Endothelial cell of umbilical vein (primary cell): ENCODE measurements around the gene LHX6. TPM values are rescaled to one million over a fixed set of nuclear protein-coding genes. Genes with fewer than 3 reads are reported as not detected.

Experiments
- BruUV-seq: library from RNA; stranded (reverse); fragments of 400-500 nt; replicated peaks from 2 replicates; lab custom pipeline; 2021; lab: Mats Ljungman, UMichigan
- CTCF ChIA-PET: fragments of 300-600, 350-600 bp; sonication (Branson Sonifier 250); formaldehyde crosslinking; loops from one replicate; lab custom pipeline; 2021; ENCODE audit warnings: antibody characterized with exemption, inconsistent platforms; lab: Charles Lee
- POLR2A ChIA-PET: fragments of 300-600, 350-600 bp; sonication (Branson Sonifier 250); formaldehyde crosslinking; loops from one replicate; lab custom pipeline; 2021; ENCODE audit warnings: antibody characterized with exemption, inconsistent platforms; lab: Charles Lee
- DNase-seq: peaks from one replicate; pipeline ENCODE4 v3.0.0-alpha.2; 2011; ENCODE audit warnings: low read depth, low spot score
- FAIRE-seq: peaks from 2 replicates; lab custom pipeline; 2011; peaks lifted over from hg19 to GRCh38; lab: Jason Lieb, UNC
- H2AFZ ChIP-seq: 2 replicates; pipeline ENCODE4 v1.6.0; 2012; ENCODE audit warnings: low read depth, low read length, control low read depth, inconsistent platforms
- H3K27ac ChIP-seq: 2 replicates; pipeline ENCODE4 v1.5.1; 2011; ENCODE audit warnings: low read depth, mild to moderate bottlenecking, control low read depth, low read length, moderate library complexity; ENCODE audit not compliant: insufficient read depth
- H3K27me3 ChIP-seq, 2 experiments: 2 replicates each; pipeline versions ENCODE4 v1.6.0 to v1.6.1; 2011; ENCODE audit warnings: low read length in 2 of 2, mixed read lengths in 1 of 2; ENCODE audit not compliant: control insufficient read depth in 2 of 2, insufficient read depth in 2 of 2
- H3K36me3 ChIP-seq, 2 experiments: 2 replicates in 1 of 2; 3 replicates in 1 of 2; pipeline ENCODE4 v1.5.1; 2011; ENCODE audit warnings: low read length in 2 of 2, mild to moderate bottlenecking in 1 of 2, moderate library complexity in 1 of 2; ENCODE audit not compliant: control insufficient read depth in 2 of 2, insufficient read depth in 2 of 2; ENCODE audit errors: extremely low read depth in 1 of 2
- H3K4me1 ChIP-seq: 3 replicates; pipeline ENCODE4 v1.5.1; 2011; ENCODE audit warnings: mild to moderate bottlenecking, low read length; ENCODE audit not compliant: control insufficient read depth, insufficient read depth; ENCODE audit errors: extremely low read depth
- H3K4me2 ChIP-seq: 2 replicates; pipeline ENCODE4 v1.6.1; 2011; ENCODE audit warnings: low read length, control low read depth, mixed read lengths; ENCODE audit not compliant: insufficient read depth
- H3K4me3 ChIP-seq, 3 experiments: fragments of 200-600 bp in 1 of 3; sonication (generic), shearing (Covaris generic) in 1 of 3; replicated peaks in 1 of 3; 2 replicates each; pipeline ENCODE4 v1.5.1; 2011 to 2016; ENCODE audit warnings: control low read depth in 3 of 3, low read length in 3 of 3, mild to moderate bottlenecking in 2 of 3, inconsistent platforms in 1 of 3, low read depth in 1 of 3, moderate library complexity in 1 of 3; ENCODE audit not compliant: insufficient read depth in 1 of 3
- H3K79me2 ChIP-seq: 2 replicates; pipeline ENCODE4 v1.6.0; 2012; ENCODE audit warnings: low read length, inconsistent platforms; ENCODE audit not compliant: control insufficient read depth, insufficient read depth
- H3K9ac ChIP-seq: replicated peaks from 2 replicates; pipeline ENCODE3; 2011; ENCODE audit warnings: low read length, control low read depth; ENCODE audit not compliant: insufficient read depth; ENCODE audit errors: extremely low read depth
- H3K9me1 ChIP-seq: replicated peaks from 3 replicates; pipeline ENCODE4 v1.6.0; 2011; ENCODE audit warnings: mild to moderate bottlenecking, low read length; ENCODE audit not compliant: control insufficient read depth, insufficient read depth; ENCODE audit errors: extremely low read depth
- H3K9me3 ChIP-seq: replicated peaks from 2 replicates; pipeline ENCODE4 v1.5.1; 2012; ENCODE audit warnings: low read length, inconsistent platforms; ENCODE audit not compliant: control insufficient read depth, insufficient read depth
- H4K20me1 ChIP-seq: replicated peaks from 2 replicates; pipeline ENCODE3; 2011; ENCODE audit warnings: mild to moderate bottlenecking, low read length; ENCODE audit not compliant: control insufficient read depth, insufficient read depth; ENCODE audit errors: extremely low read depth
- EZH2 ChIP-seq: IDR thresholded peaks from 2 replicates; pipeline ENCODE4 v1.6.1; 2012; ENCODE audit warnings: borderline replicate concordance, low read depth, mild to moderate bottlenecking, moderate library complexity, low read length, inconsistent platforms; ENCODE audit not compliant: severe bottlenecking
- FOS ChIP-seq: IDR thresholded peaks from 2 replicates; pipeline ENCODE4 v1.6.1; 2011; ENCODE audit warnings: mild to moderate bottlenecking, low read length, moderate library complexity, borderline replicate concordance; ENCODE audit not compliant: insufficient read depth
- GATA2 ChIP-seq: IDR thresholded peaks from 2 replicates; pipeline ENCODE4 v1.7.0; 2011; ENCODE audit warnings: low read depth, mild to moderate bottlenecking, moderate library complexity, mixed read lengths, low read length; ENCODE audit not compliant: insufficient read length, insufficient read depth
- JUN ChIP-seq: IDR thresholded peaks from 2 replicates; pipeline ENCODE4 v1.6.1; 2011; ENCODE audit warnings: borderline replicate concordance, low read depth; ENCODE audit not compliant: insufficient read length, insufficient read depth
- MYC ChIP-seq: IDR thresholded peaks from one replicate; pipeline ENCODE4 v1.6.1; 2011; ENCODE audit warnings: mild to moderate bottlenecking, low read depth, low read length
- POLR2A ChIP-seq: IDR thresholded peaks from 2 replicates; pipeline ENCODE4 v1.6.1; 2012; ENCODE audit warnings: low read depth, mild to moderate bottlenecking, control low read depth, low read length
- POLR2AphosphoS5 ChIP-seq: IDR thresholded peaks from 2 replicates; pipeline ENCODE4 v1.6.1; 2012; ENCODE audit warnings: low read depth, mild to moderate bottlenecking, control low read depth, low read length, moderate library complexity; ENCODE audit not compliant: insufficient read depth
- dilution Hi-C: fragments of 300-500 bp; cut with MboI; formaldehyde crosslinking; loops from one replicate; pipeline ENCODE4 v1.15.0; 2019; ENCODE audit warnings: low sequenced_read_pairs; ENCODE audit not compliant: extremely low pct_ligation_motif_present
- intact Hi-C: fragments of 100-400 bp; cut with micrococcal nuclease; formaldehyde crosslinking; loops from one replicate; pipeline ENCODE4 v1.10.0; 2022
- polyA plus RNA-seq, 4 experiments: library from polyadenylated mRNA; depleted of rRNA in 3 of 4; stranded (reverse) in 3 of 4; unstranded in 1 of 4; fragments of >200 nt; gene quantifications; 2 replicates each; pipeline versions ENCODE4 v1.2.1 to v1.2.3, GENCODE V29; 2011 to 2012; ENCODE audit warnings: missing spikeins in 1 of 4
- total RNA-seq: library from RNA; stranded (reverse); gene quantifications from 2 replicates; pipeline ENCODE4 v1.2.3, GENCODE V29; 2021
- TF ChIP-seq, protein P1 (sequence below), 2 donors: IDR thresholded peaks; 1 replicate in 1 of 2; 2 replicates in 1 of 2; pipeline ENCODE4 v1.5.1; 2011; ENCODE audit warnings: low read length in 2 of 2, mild to moderate bottlenecking in 2 of 2, moderate library complexity in 2 of 2, control low read depth in 1 of 2, inconsistent platforms in 1 of 2, low read depth in 1 of 2; ENCODE audit not compliant: insufficient read depth in 1 of 2; ENCODE audit errors: extremely low read depth in 1 of 2
- TF ChIP-seq, protein P2 (sequence below): IDR thresholded peaks from 2 replicates; pipeline ENCODE4 v1.6.1; 2011; ENCODE audit not compliant: insufficient read depth, insufficient read length

The LHX6 gene
- total and polyA plus RNA-seq, 2 donors (not counting 3 experiments of a cell fraction or from before 2014, with no cell fraction given), result 2.4 to 18.4 TPM

DNA sequence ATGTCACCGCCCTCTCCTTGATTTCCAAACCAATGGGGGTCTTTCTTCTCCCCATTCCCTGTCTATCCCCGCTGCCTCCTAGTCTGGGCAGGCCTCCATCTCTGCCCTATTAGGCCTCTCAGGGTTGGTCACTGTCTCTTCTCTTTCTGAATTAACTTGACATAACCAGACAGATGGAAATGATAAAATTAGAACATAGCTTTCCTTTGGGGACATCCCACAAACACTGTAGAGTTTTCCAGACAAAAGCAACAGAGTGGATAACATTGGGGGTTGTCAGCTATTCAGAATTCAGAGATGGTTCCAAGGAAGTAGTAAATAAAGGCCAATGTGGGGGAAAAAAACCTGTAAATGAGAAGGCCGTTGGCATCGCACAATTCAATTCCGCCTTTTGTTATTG, 24.7 kb downstream of the LHX6 start:
- TF ChIP-seq GATA2 (no peak), POLR2AphosphoS5 (no peak), FOS (no peak), MYC (no peak), POLR2A (no peak), JUN (no peak), EZH2 (no peak)
- TF ChIP-seq, protein P1, sequence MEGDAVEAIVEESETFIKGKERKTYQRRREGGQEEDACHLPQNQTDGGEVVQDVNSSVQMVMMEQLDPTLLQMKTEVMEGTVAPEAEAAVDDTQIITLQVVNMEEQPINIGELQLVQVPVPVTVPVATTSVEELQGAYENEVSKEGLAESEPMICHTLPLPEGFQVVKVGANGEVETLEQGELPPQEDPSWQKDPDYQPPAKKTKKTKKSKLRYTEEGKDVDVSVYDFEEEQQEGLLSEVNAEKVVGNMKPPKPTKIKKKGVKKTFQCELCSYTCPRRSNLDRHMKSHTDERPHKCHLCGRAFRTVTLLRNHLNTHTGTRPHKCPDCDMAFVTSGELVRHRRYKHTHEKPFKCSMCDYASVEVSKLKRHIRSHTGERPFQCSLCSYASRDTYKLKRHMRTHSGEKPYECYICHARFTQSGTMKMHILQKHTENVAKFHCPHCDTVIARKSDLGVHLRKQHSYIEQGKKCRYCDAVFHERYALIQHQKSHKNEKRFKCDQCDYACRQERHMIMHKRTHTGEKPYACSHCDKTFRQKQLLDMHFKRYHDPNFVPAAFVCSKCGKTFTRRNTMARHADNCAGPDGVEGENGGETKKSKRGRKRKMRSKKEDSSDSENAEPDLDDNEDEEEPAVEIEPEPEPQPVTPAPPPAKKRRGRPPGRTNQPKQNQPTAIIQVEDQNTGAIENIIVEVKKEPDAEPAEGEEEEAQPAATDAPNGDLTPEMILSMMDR (IDR thresholded peaks at IDR 0.05; ENCODE audit: extremely low read depth in 1 of 2, insufficient read depth in 1 of 2, low read depth in 1 of 2, low read length in 2 of 2), result no peak
- TF ChIP-seq, protein P2, sequence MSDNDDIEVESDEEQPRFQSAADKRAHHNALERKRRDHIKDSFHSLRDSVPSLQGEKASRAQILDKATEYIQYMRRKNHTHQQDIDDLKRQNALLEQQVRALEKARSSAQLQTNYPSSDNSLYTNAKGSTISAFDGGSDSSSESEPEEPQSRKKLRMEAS, result no peak
- no peak for FAIRE-seq

More for the DNA sequence above, 24.7 kb downstream of the LHX6 start:
- intact Hi-C loops (no loop called here), dilution Hi-C loops (no loop called here)
- no peak overlapping the region for H2AFZ ChIP-seq
- H3K9ac ChIP-seq, result no peak overlapping the region
- BruUV-seq, result no TSS peak
- H3K4me2 ChIP-seq, result no peak overlapping the region
- POLR2A ChIA-PET, result no interaction called here
- no peaks in the 10 kb centered on the region for H3K9me3 ChIP-seq
- CTCF ChIA-PET, result interaction anchor here (1.0 kb wide), 1 partner anchor 105 kb away, joined by 3 read pairs; no protein-coding TSS in a partner anchor
- no peaks in the 10 kb centered on the region for H3K4me1 ChIP-seq
- H3K27ac ChIP-seq, result no peak overlapping the region
- no peaks in the 10 kb centered on the region for H3K9me1 ChIP-seq
- no peaks in the 10 kb centered on the region for H3K36me3 ChIP-seq
- H3K79me2 ChIP-seq, result no peaks in the 10 kb centered on the region
- H3K27me3 ChIP-seq, result peaks cover 0 to 6% of the 10 kb centered on the region in 2 experiments
- no peak overlapping the region for H3K4me3 ChIP-seq
- no peak for DNase-seq
- H4K20me1 ChIP-seq, result no peaks in the 10 kb centered on the region
